ENCODE measurements around the gene NSG2. TPM values are rescaled to one million over a fixed set of nuclear protein-coding genes. Genes with fewer than 3 reads are reported as not detected.

The NSG2 gene
- total and polyA plus RNA-seq, 2 donors (not counting 1 experiment from before 2014, with no cell fraction given) = not detected

DNA sequence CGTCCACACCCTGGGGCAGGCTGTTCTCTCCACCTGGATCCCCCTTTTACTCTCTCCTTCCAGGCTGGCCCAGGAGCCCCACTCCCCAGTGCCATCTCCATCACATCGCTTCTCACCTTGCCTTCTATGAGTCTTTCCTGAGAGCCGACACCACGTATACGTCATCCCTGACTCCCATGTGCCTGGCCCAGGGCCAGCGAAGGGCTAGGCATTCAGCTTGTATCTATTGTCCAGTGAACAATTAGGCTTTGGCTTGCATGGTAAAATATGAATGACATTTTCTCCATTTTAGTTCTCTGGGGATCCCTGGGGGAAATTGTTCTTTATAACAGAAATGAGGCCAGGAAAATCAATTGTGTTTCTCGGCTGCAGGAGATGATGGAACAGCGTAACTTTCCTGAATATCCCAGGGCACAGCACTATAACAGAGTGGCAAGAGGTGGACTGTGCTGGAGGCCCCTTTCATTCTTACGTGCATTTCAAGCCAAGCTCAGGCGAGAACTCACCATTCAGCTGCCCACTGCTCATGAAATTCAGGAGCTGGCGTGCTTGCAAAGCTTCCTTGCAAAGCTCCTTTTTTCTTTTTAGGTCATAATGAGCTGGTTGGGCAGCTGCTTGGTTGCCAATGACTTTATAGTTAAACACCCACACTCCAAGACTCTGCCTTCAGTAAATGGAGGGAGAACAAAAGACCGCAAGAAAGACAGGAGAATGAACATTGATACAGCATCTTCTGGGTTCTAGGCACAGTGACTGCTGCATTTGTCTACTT is 37.7 kb downstream of the NSG2 start:
- WGBS (ENCODE audit: insufficient coverage) = 91% methylated on average over 6 of the region's 12 CpGs
- ATAC-seq (ENCODE audit: low read depth) = no peak
- no peaks in the 10 kb centered on the region for H3K4me1 ChIP-seq (ENCODE audit: control insufficient read depth in 2 of 2, insufficient read depth in 2 of 2, low read length in 2 of 2)
- H3K36me3 ChIP-seq (replicated peaks in 1 of 2; ENCODE audit: control extremely low read depth in 1 of 2, control insufficient read depth in 1 of 2, extremely low read depth in 1 of 2, insufficient read depth in 2 of 2, low read length in 1 of 2) = no peaks in the 10 kb centered on the region
- no peak overlapping the region for H2AFZ ChIP-seq (ENCODE audit: insufficient read depth, low read depth, low read length, poor library complexity, severe bottlenecking)
- no peaks in the 10 kb centered on the region for H4K20me1 ChIP-seq (ENCODE audit: control insufficient read depth, insufficient read depth, low read length, poor library complexity, severe bottlenecking)
- H3K9me3 ChIP-seq (ENCODE audit: control extremely low read depth in 1 of 3, control insufficient read depth in 2 of 3, insufficient read depth in 1 of 3, low read length in 2 of 3) = no peaks in the 10 kb centered on the region
- H3K27ac ChIP-seq (ENCODE audit: low read length in 2 of 2) = no peak overlapping the region
- no peaks in the 10 kb centered on the region for H3K4me1 Mint-ChIP-seq
- no peak overlapping the region for H3K4me2 ChIP-seq (replicated peaks; ENCODE audit: low read depth, low read length, poor library complexity, severe bottlenecking)
- DNase-seq = no peak
- no peaks in the 10 kb centered on the region for H3K9me3 Mint-ChIP-seq (ENCODE audit: insufficient read depth)
- H3K27me3 ChIP-seq (replicated peaks in 1 of 4; ENCODE audit: control extremely low read depth in 1 of 4, control insufficient read depth in 3 of 4, insufficient read depth in 4 of 4, low read length in 3 of 4) = no peaks in the 10 kb centered on the region
- intact Hi-C loops (cut with micrococcal nuclease) = no loop called here
- ChIA-PET CTCF (no interaction called here), POLR2A (no interaction called here)
- H3K27me3 Mint-ChIP-seq = peaks cover 13% of the 10 kb centered on the region
- H3K9ac ChIP-seq (ENCODE audit: low read length) = no peak overlapping the region
- TF ChIP-seq, protein P1, sequence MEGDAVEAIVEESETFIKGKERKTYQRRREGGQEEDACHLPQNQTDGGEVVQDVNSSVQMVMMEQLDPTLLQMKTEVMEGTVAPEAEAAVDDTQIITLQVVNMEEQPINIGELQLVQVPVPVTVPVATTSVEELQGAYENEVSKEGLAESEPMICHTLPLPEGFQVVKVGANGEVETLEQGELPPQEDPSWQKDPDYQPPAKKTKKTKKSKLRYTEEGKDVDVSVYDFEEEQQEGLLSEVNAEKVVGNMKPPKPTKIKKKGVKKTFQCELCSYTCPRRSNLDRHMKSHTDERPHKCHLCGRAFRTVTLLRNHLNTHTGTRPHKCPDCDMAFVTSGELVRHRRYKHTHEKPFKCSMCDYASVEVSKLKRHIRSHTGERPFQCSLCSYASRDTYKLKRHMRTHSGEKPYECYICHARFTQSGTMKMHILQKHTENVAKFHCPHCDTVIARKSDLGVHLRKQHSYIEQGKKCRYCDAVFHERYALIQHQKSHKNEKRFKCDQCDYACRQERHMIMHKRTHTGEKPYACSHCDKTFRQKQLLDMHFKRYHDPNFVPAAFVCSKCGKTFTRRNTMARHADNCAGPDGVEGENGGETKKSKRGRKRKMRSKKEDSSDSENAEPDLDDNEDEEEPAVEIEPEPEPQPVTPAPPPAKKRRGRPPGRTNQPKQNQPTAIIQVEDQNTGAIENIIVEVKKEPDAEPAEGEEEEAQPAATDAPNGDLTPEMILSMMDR (IDR thresholded peaks at IDR 0.05) = no peak
- no peak for TF ChIP-seq EZH2 (IDR thresholded peaks at IDR 0.05; ENCODE audit: borderline replicate concordance, insufficient read depth, low read depth, low read length, poor library complexity, severe bottlenecking)
- no peaks in the 10 kb centered on the region for H3K79me2 ChIP-seq (ENCODE audit: control insufficient read depth, insufficient read depth, low read length)
- H3K4me3 ChIP-seq (ENCODE audit: control extremely low read depth in 1 of 5, extremely low read depth in 1 of 5, insufficient read depth in 1 of 5, low read depth in 2 of 5, low read length in 4 of 5) = no peak overlapping the region
- no peak overlapping the region for H3K27ac Mint-ChIP-seq
- no peak overlapping the region for H3K4me3 Mint-ChIP-seq

DNA sequence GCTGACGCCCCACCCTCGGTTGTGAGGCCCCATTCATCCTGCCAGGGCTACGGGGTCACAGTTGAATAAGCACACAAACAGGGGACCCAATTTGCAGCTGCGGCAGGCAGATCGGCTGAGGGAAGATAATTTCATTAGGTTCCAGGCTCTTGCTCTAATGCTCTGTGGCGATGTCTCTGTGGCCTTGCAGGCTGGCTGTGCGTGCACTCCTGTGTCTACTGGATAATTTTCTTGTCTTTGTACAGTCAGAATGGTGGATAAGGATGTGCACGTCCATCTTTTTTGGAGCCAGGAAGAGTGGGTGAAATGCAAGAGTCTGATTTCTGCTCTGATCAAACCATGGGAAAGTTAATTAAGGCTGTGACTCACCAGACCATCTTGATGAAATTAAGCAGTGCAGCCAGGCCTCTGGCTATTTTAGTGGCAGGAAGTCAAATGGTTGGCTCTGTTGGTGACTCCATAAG is 39.2 kb downstream of the NSG2 start:
- Mint-ChIP-seq H3K4me3 (no peak overlapping the region), H3K4me1 (no peaks in the 10 kb centered on the region), H3K27me3 (peaks cover 13% of the 10 kb centered on the region), H3K27ac (no peak overlapping the region), H3K9me3 (ENCODE audit: insufficient read depth) (no peaks in the 10 kb centered on the region)
- Histone ChIP-seq H3K36me3 (replicated peaks in 1 of 2; ENCODE audit: control extremely low read depth in 1 of 2, control insufficient read depth in 1 of 2, extremely low read depth in 1 of 2, insufficient read depth in 2 of 2, low read length in 1 of 2) (no peaks in the 10 kb centered on the region), H3K9ac (ENCODE audit: low read length) (no peak overlapping the region), H2AFZ (ENCODE audit: insufficient read depth, low read depth, low read length, poor library complexity, severe bottlenecking) (no peak overlapping the region), H3K79me2 (ENCODE audit: control insufficient read depth, insufficient read depth, low read length) (no peaks in the 10 kb centered on the region), H3K4me2 (replicated peaks; ENCODE audit: low read depth, low read length, poor library complexity, severe bottlenecking) (no peak overlapping the region), H4K20me1 (ENCODE audit: control insufficient read depth, insufficient read depth, low read length, poor library complexity, severe bottlenecking) (no peaks in the 10 kb centered on the region), H3K4me1 (ENCODE audit: control insufficient read depth in 2 of 2, insufficient read depth in 2 of 2, low read length in 2 of 2) (no peaks in the 10 kb centered on the region), H3K27ac (ENCODE audit: low read length in 2 of 2) (no peak overlapping the region), H3K27me3 (replicated peaks in 1 of 4; ENCODE audit: control extremely low read depth in 1 of 4, control insufficient read depth in 3 of 4, insufficient read depth in 4 of 4, low read length in 3 of 4) (no peaks in the 10 kb centered on the region), H3K4me3 (ENCODE audit: control extremely low read depth in 1 of 5, extremely low read depth in 1 of 5, insufficient read depth in 1 of 5, low read depth in 2 of 5, low read length in 4 of 5) (no peak overlapping the region), H3K9me3 (ENCODE audit: control extremely low read depth in 1 of 3, control insufficient read depth in 2 of 3, insufficient read depth in 1 of 3, low read length in 2 of 3) (no peaks in the 10 kb centered on the region)
- WGBS (ENCODE audit: insufficient coverage) = 56% methylated on average over 8 of the region's 8 CpGs
- DNase-seq = no peak
- no peak for ATAC-seq (ENCODE audit: low read depth)
- POLR2A ChIA-PET = no interaction called here
- no peak for TF ChIP-seq EZH2 (IDR thresholded peaks at IDR 0.05; ENCODE audit: borderline replicate concordance, insufficient read depth, low read depth, low read length, poor library complexity, severe bottlenecking)
- TF ChIP-seq, protein P1 (IDR thresholded peaks at IDR 0.05) = no peak
- intact Hi-C loops (cut with micrococcal nuclease) = no loop called here
- CTCF ChIA-PET = no interaction called here

Measured in B cell (primary cell).